Ishikawa (cell line): ENCODE measurements around the gene CNTNAP2.

Source experiments
- EGR1 ChIP-seq: IDR thresholded peaks from 2 replicates; pipeline ENCODE4 v1.6.1; 2012
- EP300 ChIP-seq: IDR thresholded peaks from 2 replicates; pipeline ENCODE4 v1.6.1; 2012; ENCODE audit warnings: borderline replicate concordance
- FOXM1 ChIP-seq: IDR thresholded peaks from 2 replicates; pipeline ENCODE4 v1.6.1; 2012; ENCODE audit warnings: low read depth, borderline replicate concordance
- MAX ChIP-seq: IDR thresholded peaks from 2 replicates; pipeline ENCODE4 v1.6.1; 2012
- RAD21 ChIP-seq: IDR thresholded peaks from 2 replicates; pipeline ENCODE4 v1.6.1; 2012; ENCODE audit warnings: low read depth
- REST ChIP-seq: IDR thresholded peaks from 2 replicates; pipeline ENCODE4 v1.6.1; 2012; ENCODE audit warnings: low read depth, mild to moderate bottlenecking
- TCF12 ChIP-seq: IDR thresholded peaks from 2 replicates; pipeline ENCODE4 v1.6.1; 2012; ENCODE audit warnings: low read depth
- USF1 ChIP-seq: IDR thresholded peaks from 2 replicates; pipeline ENCODE4 v1.6.1; 2012

GRCh38 chr7:146424084-146424483 lies 307.5 kb downstream of the CNTNAP2 start:
- no peak for TF ChIP-seq EP300
- no peak for TF ChIP-seq EGR1
- TF ChIP-seq REST = no peak
- TF ChIP-seq MAX = no peak
- TF ChIP-seq FOXM1 = no peak
- no peak for TF ChIP-seq USF1
- no peak for TF ChIP-seq TCF12
- TF ChIP-seq RAD21 = no peak
